Medulla oblongata (tissue), 1 donor: ENCODE measurements around the gene MRO.
"Not testable (repeated sequence)": the region's sequence is repeated elsewhere in the genome, so short reads cannot be mapped to it uniquely, and the experiment has no call there.

ENCODE experiments used
- DNase-seq: peaks from one replicate; pipeline ENCODE4 v3.0.0-alpha.2; 2015; ENCODE audit errors: extremely low spot score

Gene MRO

DNA sequence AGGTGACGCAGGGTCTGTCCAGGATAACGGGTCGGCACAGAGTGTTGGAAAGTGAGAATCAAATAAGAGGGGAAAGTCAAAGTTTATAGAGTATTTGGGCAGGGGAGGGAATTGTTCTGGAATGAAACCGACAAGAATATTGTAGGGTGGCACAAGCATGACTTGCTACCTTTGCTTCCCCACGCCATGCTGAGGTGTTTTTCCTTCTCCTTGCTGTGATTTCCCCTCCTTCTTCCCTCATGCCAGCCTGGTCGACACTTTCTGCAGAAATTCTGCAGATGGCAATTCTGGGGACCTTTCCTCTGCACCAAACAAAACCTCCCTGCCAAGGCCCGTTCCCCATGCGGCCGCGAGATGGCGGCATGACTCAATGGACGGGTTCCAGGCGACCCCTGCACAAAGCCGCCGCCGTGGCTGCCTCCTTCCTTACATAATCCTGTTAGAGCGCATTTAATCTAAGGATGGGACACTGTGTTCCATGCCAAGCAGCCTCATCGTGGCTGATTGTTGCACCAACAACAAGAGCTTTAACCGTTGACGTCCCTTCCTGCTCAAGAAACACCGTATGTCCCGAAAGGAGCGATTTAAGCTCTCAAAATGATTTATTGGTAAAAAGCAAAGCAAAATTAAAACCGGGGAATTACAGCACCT, at the start of gene MRO:
Gene MRO (minus strand): TSS at position 289 of the 651 bp plus-strand sequence. CDS start 10,616 bp downstream, outside the sequence.
- peak; percentile 90 for DNase-seq

DNA sequence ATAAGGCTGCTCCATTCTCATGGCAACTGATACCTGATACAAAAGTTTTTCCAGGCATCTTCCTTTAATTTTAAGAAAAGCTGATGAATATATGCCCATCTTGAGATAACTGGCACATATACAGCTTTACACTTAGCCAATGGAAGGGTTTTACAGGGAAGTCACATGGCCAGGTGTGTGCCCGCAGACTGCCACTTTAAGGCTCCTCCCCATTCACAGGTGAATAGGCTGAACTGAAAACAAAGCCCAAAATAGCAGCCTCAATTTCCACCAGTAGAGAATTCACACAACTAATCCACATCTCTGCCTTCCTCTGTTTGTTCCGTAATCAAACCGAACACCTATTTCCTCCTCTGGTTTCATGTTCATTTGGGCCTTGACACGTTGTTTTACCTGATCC, 49.3 kb upstream of the MRO start:
- no peak for DNase-seq

- peak; percentile 62 for DNase-seq
Observed at GRCh38 chr18:50866765-50867164, 46.9 kb upstream of the MRO start.

DNA sequence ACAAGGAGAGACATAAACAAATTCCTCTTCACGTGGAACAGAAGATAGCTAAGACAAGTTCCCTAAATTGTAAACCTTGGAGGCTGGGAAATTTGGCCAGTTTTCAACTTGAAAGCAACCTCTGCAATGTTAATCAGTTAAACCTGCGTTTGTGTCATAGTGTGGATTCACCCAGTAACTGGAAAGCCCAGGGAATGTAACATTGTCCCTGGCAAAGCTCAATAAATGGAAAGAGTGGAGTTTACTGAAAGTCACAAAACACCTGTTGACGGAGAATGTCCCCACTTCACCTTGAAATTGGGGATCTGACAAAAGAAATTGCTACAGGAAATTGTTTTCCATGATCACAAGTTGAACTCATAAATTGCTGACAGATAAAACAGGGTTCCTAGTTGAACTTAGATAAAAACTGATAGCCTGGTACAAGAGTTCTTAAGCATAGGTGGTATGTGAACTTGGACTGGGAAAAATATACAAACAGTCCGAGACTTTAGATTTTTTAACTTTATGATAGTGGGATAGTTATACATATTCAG, 44.1 kb upstream of the MRO start:
- DNase-seq: no peak

DNA sequence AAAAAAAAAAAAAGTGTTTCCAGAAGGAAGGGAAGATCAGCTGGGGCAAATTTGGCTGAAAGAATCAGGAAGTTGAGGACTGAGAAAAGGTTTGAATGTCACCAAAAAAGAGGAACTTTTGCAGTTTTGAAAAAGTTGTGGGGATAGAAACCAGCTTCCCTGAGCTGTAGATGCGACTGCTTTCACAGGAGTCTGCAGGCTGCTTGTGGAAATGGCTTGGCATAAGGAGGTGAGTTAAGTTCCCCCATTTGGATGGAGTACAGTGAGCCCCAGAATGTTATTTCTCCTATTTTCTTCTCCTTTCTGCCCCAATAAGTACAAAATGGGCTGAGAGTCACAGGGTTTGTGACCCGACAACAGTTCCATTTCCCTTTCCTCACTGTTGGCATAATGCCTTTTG, 42.6 kb upstream of the MRO start:
- peak; percentile 69 for DNase-seq

DNA sequence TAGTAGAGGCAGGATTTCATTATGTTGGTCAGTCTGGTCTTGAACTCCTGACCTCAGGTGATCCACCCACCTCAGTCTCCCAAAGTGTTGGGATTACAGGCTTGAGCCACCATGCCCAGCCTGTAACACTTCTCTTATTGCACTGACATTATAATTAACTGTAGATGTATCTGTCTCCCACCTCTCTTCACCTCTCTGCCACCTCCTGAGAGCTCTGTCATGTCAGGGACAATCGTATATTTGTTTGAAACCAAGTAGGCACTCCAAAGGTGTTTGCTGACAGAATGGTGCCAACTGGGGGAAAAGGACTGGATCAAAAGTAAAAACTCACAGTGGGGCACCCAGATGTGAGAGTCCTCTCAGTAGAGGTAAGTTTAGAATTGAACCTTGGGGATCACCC, 41.8 kb upstream of the MRO start:
- no peak for DNase-seq

DNA sequence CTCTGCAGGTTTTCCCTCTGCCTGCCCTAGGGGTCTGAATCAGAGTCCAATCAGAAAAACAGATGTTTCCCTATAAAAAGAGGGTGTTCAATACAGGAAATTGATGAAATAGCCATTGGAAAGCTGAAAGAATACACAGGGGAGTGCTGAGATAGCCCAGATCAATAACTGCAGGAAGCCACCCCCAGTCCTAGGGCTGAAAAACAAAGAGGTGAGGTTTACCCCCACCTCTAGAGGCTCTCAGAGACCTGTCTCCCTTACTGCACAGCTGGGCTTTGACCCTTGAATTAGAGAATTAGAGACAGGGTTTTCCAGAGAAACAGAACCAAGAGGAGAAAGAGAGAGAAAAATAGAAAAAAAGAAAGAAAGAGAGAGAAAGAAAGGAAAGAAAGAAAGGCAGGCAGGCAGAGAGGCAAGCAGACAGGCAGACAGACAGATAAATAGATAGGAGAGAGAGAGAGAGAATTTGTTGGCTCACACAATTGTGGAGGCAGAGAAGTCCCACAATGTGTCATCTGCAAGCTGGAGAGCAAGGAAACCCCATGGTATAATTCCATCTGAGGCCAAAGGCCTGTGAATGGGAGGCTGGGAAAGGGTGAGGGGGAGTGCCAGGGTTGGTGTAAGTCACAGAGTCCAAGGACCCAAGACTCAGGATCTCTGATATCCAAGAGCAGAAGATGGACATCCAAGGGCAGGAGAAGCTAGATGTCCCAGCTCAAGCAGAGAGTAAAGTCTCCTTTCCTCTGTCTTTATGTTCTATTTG, 40.2 kb upstream of the MRO start:
- no peak for DNase-seq

DNA sequence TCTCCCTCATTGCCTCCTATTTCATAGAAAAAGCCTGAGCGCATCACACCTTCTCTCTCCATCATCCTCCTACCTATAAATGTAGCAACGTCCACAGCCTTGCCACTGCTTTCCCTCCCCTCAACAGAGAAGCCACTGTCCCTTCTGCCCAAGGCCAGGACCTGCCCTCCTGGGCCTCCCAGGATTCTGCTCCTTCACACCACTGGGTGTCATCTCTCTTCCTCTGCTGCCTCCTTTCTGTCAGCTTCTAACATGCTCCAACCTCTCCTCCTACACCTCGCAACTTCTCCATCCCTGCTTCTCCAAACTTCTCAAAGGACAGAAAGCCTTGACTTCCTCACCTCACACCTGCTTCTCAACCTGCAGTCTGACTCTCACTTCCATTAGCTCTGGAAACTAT, 37.9 kb upstream of the MRO start:
- DNase-seq: no peak

DNA sequence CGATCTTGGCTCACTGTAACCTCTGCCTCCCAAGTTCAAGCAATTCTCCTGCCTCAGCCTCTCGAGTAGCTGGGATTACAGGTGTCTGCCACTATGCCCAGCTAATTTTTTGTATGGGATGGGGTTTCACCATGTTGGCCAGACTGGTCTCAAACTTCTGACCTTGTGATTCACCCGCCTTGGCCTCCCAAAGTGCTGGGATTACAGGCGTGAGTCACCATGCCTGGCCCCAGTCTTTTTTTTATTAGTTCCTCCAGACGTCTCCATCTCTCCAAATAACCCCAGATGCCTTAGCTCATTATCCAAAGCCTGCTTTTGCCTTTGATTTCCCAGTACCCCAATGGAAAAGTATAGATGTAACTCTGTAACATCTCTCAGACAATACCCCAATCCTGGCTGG, 37.4 kb upstream of the MRO start:
- not testable (repeated sequence) for DNase-seq

GRCh38 chr18:50855976-50856757, 36.4 kb upstream of the MRO start:
- no peak for DNase-seq

DNA sequence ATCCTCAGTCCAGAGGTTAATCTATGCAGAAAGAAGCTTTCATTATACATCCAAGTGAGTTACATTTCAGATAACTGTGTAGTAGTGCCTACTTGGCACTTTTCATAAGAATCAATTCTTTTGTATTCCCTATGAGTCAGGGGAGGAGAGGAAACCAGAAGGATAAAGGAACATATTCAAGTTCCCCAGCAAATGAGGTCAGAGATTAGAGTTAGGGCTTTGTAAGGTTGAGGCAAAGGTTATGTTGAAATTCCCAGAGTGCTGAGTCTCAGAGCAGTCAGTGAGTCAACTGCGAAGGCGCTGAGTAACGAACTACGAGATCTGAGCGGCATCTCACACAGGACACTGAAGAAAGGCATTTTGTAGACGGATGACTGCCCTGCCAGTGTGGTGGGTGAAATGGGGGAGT, 34.1 kb upstream of the MRO start:
- peak; percentile 26 for DNase-seq

- no peak for DNase-seq
Observed at GRCh38 chr18:50850307-50851065, 30.7 kb upstream of the MRO start.

- DNase-seq: no peak
Observed at GRCh38 chr18:50849419-50849821, 29.6 kb upstream of the MRO start.

GRCh38 chr18:50848991-50849390, 29.2 kb upstream of the MRO start:
- no peak for DNase-seq

- no peak for DNase-seq
Observed at GRCh38 chr18:50848061-50848551, 28.3 kb upstream of the MRO start.

- DNase-seq: no peak
Observed at GRCh38 chr18:50847192-50847591, 27.4 kb upstream of the MRO start.

DNA sequence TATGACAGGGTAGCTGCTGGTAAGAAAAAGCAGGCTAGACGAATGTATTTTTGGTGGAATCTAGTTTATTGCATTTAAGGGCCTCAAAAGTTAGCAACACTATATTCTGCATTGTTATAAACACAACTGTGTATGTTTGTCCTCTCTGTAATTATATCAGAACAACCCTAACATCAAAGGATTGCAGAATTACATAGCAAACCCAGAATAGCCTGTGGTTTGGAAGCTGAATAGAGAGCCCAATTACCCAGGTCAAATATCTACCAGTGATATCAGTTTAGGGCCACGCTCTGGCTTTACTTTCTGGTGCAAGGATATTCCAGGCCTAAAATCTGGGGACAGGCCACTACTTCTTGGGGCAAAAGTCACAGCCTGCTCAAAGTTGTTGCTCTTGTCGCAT, 25.1 kb upstream of the MRO start:
- DNase-seq: no peak

DNA sequence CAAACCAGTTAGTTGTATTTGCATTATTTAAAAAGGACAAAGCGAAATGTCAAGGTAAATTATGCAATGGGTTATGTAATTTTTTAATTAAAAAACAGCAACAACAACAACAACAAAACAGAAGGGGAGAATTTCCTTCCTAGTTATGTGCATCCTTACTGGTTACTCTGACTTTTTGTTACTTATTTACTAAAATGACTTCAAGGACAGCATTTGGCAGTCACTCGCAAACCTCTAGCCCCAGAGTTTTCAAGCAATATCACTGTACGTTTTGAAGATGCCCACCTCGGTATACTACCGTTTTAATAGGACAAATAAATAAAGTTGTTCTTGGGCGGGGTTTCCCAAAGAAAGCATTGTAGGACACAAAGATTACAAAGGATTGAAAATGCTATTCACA, 24.7 kb upstream of the MRO start:
- no peak for DNase-seq

DNA sequence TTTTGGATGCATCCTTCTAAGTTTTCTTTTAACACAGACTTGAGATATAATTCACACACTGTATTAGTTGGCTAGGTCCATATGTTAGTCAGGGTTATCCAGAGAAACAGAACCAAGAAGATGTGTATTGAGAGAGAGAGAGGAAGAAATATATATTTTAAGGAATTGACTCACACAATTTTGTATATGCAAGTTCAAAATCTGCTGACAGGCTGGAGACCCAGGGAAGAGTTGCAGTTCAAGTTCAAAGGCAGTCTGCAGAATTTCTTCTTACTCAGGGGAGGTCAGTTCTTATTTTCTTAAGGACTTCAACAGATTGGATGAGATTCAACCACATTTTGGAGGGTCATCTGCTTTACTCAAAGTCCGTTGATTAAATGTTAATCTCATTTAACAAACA, 23.0 kb upstream of the MRO start:
- DNase-seq: no peak

DNA sequence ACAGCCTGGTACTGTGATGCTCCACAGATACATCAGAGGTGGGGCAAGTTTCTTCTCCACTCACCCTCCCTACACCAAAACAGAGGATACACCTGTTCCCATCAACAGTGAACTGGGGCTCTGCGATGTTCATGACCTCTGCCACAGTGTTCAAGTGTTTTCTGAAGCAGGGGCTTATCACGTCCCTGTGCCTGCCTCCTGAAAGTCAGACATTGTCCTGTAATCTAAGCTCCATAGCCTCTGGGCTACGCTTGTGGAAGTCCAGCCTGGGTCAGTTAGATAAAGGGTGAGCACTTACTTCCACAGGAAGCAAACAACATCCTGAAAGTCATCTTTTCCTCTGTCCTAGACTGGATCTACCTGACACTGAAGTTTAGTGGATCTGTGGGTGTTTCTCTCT, 20.2 kb upstream of the MRO start:
- DNase-seq: no peak

- DNase-seq: no peak
Observed at GRCh38 chr18:50839341-50839740, 19.5 kb upstream of the MRO start.
